Stimulated activated CD4-positive, alpha-beta T cell treated with anti-CD3 and anti-CD28 coated beads, Interleukin-12 subunit alpha, Interleukin-12 subunit beta, amount 100 ng/mL, for 4 hours (primary cell): ENCODE measurements around the gene HYI.

Source experiments
- DNase-seq: peaks from one replicate; pipeline ENCODE4 v3.0.0-alpha.2; 2020

HYI gene

DNA sequence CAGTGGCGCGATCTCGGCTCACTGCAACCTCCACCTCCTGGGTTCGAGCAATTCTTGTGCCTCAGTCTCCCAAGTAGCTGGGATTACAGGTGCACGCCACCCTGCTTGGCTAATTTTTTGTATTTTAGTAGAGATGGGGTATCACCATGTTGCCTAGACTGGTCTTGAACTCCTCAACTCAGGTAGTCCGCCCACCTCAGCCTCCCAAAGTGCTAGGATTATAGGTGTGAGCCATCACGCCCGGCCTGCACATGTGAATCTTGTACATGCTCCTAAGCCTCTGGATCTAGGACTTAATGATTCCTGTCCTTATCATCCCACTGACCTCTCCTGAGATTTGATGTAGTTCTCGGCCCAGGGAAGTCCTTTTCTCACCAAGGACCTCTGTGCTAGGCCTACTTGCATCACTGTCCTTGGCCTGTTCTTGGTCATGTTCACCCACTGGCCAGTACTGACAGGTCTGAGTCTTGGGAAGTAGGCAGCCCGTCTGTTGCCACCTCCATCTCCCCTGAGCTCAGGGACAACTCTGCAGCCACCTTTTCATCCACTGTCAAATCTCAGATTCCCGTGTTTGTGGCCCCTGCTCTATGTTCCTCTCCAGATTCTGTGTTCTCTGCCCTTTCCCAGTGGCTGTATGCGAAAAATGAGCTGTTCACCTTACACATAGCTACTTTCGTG is 9.4 kb downstream of the HYI start:
- DNase-seq: no peak

GRCh38 chr1:43443197-43443946 is 10.4 kb downstream of the HYI start:
- DNase-seq: no peak

DNA sequence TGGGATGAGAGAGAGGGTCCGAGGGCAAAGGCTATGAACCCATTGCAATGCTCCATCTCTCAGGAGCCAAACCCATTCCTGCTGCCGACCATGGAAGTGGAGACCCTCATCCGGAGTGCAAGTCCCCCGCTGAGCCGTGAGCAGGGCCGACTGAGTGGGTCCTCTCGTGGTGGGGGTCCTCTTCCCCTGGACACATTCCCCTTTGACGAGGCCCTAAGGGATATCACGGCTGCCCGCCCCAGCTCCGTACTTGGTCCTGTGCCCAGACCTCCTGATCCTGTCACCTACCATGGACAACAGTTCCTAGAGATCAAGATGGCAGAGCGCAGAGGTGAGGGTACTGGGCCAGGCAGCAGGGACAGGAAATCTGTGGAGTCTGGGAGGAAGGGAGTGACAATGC is 11.0 kb downstream of the HYI start:
- no peak for DNase-seq

DNA sequence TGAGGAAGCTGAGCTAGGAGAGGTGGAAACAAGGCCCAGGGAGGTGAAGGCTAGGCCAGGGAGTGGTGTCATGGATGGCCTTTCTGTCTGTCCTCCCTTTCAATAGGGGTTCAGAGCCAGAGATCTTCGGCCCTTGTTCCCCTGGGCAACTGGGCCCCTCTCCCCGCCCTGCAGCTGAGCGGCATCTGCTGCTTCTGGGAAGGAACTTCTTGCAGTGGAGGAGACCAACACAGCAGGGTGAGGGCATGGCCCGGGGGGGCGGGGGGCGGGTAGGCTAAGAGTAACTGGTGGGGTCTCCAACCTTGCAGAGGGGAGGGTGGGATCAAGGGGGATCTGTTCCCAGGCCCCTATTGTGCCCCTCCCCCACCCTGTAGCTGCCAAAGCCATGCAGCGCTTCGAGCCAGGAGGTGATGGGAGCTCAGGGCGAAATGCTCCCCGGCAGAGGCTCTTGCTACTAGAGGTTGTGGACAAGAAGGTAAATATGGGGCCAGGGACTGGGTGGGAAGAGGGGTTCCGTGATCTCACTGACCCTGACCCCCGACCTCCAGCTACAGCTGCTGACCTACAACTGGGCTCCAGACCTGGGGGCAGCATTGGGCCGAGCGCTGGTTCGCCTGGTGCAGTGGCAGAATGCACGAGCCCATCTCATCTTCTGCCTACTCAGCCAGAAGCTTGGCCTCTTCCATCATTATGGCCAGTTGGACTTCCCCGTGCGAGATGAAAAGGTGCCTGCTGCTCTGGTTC is 11.7 kb downstream of the HYI start:
- no peak for DNase-seq

GRCh38 chr1:43441166-43441893 is 12.4 kb downstream of the HYI start:
- no peak for DNase-seq

DNA sequence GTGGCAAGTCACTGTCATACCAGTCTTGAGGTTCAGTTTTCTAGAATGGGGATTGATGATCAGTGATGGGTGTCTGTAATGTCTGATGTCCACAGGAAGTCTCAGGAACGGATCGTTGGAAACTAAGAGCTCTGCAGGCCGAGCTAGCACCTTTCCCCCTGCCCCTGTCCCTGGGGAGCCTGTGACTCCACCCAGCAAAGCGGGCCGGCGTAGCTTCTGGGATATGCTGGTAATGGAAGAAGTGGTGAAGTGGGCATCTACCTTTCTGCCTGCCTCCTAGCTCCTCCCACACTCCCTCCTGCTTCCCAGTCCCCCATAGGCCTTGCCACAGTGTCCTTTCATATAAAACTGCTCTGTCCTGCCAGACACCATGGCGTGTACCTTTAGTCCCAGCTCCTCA is 13.4 kb downstream of the HYI start:
- no peak for DNase-seq

DNA sequence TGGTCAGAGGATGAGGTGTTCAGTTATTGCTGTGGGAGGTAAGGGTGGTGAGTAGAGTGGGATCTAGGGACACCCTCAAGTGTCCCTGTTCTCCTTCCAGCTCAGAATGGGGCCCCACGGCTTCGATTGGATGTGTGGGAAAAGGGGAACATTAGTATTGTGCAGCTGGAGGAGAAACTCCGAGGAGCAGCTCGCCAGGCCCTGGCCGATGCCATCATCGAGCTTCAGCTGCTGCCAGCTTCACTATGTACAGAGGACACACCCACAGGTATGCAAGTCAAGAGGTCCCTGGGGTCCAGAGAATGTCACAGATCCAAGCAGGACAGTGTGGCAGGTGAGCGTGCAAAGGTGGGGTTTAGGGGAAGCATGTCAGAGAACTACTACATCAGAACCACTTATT is 13.9 kb downstream of the HYI start:
- DNase-seq: no peak

DNA sequence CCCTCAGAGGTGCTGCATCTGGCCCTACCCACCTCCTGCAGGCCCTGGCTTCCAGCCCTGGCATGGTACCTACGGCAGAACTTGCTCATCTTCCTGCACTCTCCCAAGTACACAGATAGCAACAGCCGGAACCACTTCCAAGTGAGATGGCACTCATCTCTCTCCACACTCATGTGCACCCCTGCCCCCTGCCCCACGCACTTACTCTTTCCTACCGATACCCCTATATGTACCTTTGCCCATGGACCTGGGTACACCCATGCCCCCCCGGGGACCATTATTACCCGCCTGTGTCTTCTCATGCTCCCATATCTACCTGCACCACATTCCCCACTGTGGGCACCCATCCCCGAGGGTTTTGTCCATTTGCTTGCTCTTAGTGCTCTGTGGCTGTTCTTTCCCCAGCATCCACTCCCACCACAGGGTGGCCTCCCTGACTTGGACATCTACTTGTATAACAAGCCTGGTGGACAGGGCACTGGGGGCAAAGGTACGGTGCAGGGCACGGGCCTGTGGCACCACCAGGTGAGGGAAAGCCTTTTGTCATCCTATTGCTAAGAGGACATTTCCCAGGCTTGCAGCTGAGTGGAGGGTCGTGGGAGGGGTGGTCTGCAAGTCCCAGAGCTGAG is 14.7 kb downstream of the HYI start:
- DNase-seq: no peak

GRCh38 chr1:43438576-43438952 is 15.2 kb downstream of the HYI start:
- no peak for DNase-seq

DNA sequence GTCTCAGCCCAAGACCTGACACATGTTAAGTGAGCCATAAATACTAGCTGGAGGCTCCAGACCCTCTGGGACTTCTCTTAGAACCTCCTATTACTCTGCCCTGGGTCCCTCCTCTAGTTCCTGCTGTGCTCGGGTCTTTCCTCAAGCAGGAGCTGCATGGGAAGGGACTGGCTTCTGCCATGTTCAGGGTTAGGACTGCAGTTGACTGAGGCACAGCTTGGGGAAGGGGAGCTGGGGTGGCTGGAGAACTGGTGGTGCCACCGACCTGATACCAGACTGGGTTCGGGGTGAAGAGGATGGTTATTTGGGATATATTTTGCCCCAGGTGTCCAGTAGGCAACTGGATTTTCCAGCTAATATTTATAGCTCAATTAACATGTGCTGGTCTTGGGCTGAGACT is 15.7 kb downstream of the HYI start:
- no peak for DNase-seq

GRCh38 chr1:43437031-43437973 is 16.4 kb downstream of the HYI start:
- no peak for DNase-seq

DNA sequence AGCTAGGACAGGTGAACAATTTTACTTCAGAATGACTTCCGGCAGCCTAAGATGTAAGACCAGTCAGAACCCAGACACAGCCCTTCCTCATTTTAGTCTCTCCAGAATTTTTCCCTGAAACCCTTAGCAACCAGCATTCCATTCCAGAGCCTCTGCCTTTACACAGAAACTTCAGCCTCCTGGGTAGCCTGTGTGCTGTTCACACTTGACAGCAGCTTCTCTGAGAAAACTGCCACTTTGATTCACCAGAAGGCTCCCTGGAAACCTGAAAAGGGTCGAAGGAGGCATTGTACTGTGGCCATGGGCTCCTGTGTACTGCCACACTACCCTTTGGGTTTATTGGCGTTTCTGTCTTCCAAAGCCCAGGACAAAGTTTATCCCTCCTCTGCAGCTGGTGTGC is 17.4 kb downstream of the HYI start:
- no peak for DNase-seq

DNA sequence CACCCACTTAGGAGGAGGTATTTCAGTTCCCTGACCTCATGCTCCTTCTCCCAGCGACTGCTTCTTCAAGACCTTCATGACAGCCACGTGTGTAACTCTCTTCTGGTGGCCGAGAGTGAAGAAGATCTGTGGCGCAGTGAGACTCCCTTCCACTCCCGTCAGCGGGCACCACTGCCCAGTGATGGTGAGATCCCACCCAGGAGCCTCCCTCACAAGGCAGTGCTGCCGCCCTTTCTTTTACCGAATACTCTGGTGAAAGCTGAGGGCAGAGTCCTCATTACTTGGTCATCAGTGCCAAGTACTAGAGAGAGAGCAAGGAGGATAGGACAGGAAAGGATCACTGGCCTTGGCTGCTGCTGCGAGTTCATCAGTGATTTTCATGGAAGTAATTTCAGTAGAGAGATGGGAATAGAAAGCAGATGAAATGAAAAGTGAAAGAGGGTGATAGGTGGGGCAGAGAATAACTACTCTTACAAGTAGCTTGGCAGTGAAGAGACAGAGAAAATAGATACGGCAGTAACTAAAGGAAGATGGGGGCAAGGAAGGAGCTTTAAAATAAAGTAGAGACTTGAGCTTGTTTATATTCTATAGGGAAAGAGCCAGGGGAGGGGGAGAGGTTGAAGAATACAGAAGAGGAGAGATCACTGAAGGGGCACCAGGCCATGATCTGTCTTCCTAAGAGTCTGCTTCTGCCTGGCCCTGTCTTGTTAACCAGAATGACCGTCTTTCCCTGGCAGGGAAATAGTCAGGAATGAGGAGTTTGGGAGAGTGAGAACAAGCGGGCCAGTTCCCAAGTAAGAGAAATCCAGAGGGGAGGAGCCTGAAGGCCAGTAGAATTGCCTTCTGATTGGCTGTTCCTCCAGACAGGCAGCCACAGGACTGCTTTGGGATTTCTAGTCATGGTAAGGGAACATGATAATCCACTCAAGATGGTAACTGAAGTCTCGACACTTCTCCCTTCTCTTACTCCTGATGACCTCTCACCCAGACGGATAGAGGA is 18.3 kb downstream of the HYI start:
- DNase-seq: no peak

GRCh38 chr1:43434256-43434655 is 19.5 kb downstream of the HYI start:
- no peak for DNase-seq

GRCh38 chr1:43432907-43433306 is 20.8 kb downstream of the HYI start:
- DNase-seq: no peak

DNA sequence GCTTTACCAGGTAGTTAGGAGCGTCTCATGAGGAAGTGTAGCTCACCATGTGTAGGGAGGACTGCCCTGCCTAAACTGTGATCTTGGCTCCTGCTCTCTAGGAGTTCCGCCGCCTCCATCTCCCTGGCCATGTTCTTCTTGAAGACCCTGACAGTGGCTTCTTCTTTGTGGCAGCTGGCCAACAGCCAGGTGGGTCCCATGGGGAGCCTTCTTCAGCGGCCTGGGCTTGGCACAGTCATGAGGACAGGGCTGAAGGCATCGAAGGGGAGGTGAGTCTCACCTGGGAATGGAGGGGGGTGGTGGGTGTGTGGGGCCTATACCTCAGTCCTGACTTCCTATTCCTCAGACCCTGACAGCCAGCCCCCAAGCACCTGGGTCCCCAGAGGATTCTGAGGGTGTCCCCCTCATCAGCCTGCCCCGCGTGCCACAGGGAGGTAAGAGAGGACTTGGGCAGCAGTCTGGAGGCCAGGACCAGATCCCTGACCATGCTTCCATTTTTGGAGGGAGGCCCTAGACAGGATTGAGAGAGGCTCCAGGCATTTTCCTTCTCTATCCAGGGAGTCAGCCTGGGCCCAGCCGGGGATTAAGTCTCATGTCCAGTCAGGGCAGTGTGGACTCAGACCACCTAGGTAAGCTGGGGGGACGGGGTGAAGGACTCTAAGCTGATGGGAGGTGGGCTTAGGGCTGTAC is 21.4 kb downstream of the HYI start:
- no peak for DNase-seq

GRCh38 chr1:43431676-43432075 is 22.1 kb downstream of the HYI start:
- DNase-seq: no peak

DNA sequence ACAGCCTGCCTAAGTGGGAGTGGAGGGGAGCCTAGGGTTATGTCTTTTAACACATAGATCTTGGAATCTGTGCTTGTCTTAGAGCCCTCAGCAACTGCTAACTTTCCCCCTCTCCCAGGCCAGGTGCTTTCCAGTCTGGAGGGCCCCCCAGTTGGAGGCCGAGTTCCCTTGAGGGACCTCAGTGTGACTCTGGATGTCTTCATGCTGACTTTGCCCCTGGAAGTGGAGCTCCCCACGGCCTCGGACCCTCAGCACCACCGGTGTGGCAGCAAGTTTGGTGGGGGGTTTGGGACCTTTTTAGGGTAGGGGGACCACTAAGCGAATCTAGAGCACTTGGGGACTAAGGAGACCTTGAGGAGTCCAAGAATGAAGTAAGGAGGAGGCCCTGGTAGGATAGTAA is 22.9 kb downstream of the HYI start:
- DNase-seq: no peak

GRCh38 chr1:43427941-43428340 is 25.8 kb downstream of the HYI start:
- DNase-seq: no peak

DNA sequence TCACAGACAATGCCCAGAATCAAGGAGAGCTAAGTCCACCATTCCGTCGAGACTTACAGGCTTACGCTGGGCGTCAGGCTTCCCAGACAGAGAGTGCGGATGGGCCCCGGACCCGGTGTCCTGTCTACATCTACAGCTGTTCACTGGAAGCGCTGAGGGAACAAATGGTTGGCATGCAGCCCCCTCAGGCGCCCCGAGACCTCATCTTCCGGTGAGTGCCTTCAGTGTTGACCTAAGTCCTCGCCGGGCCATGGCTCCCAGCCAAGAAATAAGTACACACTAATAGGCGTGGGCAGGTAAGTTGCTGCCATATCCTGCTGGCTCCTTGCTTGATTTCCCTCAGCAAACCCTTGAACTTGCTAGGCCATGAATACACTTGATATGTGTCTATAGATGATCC is 26.2 kb downstream of the HYI start:
- DNase-seq: no peak
